Activated CD4-positive, alpha-beta T cell treated with anti-CD3 and anti-CD28 coated beads for 24 hours (primary cell): ENCODE data around the gene ARHGAP15.

ENCODE experiments used
- DNase-seq, 2 donors: peaks; one replicate each; pipeline ENCODE4 v3.0.0-alpha.2; 2020; ENCODE audit warnings: low read depth in 2 of 2

Gene ARHGAP15

DNA sequence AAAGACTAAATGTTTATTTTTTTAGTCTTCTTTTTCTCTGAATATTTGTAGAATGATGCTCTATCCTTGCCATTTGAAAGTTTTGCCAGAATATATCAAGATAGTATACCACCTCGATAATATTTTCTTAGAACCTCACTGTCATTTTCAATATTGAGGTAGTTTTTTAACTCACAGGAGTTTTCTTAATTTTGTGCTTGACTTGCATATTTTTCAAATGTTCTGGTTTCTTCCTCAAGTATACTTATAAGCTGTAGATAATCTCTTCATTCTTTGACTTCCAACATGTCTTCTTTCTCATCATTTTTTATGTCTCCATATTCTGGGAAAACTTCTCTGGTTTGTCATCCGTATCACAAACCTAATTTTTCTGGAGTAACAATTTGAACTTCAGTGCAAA, 559.6 kb downstream of the ARHGAP15 start:
- DNase-seq, result no peak

GRCh38 chr2:143689541-143689940, 560.3 kb downstream of the ARHGAP15 start:
- DNase-seq, result no peak

- no peak for DNase-seq
Measured at GRCh38 chr2:143690235-143690634, 561.0 kb downstream of the ARHGAP15 start.

GRCh38 chr2:143691121-143691520, 561.9 kb downstream of the ARHGAP15 start:
- DNase-seq, result no peak

GRCh38 chr2:143692162-143692561, 562.9 kb downstream of the ARHGAP15 start:
- no peak for DNase-seq

DNA sequence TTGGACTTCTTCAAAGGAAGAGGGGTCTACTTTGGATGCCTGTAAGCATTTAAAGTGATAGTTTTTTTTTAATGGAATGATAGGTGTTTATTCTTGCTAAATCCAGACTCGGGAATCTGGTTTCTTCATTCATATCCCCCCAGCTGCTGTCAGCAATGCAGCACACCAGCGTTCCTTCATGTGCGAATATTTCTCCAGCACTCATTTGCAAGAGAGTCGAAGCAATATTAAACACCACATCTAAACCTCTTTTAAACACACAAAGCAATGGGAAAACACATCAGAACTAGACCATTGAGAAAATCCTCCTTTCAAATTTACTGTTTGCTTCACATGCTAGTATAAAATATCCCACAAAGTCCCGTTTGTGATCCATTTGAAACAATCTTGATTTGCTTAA, 563.7 kb downstream of the ARHGAP15 start:
- DNase-seq, result no peak

GRCh38 chr2:143694335-143694734, 565.1 kb downstream of the ARHGAP15 start:
- no peak for DNase-seq

DNA sequence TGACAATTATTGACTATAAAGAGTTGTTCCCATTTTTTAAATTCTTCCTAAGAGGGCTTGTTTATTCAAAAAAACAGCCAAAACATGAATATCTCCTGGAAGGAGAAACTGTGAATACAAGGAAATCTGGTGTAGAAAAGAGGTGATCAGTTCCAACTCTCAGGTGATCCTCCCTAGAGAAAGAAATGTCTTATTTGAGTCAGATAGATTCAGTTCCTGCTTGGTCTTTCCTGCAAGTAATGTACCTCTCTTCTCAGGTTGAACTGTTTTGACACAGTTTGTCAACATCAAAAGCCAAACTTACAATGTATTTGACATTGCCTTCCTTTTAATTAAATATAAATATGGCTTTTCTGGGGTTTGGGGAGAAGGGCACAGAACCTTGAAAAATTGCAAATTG, 567.4 kb downstream of the ARHGAP15 start:
- DNase-seq, result no peak

- DNase-seq, result no peak
Measured at GRCh38 chr2:143697744-143698143, 568.5 kb downstream of the ARHGAP15 start.

DNA sequence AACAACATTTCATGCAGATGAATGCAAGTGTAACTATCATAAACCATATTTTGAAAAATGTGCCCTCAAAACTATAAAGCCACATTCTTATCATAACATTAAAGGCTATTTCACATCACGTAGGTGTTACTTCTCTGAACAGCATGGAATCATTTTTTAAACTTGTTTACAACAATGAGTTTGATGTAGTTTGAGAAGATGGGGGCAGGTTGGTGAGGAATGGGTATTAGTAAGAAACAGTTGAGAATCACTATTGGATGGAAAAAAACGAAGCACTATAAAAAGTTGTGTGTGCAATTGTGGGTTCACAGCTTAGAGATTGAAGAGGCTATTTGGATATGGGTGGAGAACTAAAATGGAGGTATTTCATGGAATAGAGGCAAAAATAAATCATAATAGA, 569.1 kb downstream of the ARHGAP15 start:
- no peak for DNase-seq

GRCh38 chr2:143698888-143699570, 569.8 kb downstream of the ARHGAP15 start:
- no peak for DNase-seq

- no peak for DNase-seq
Measured at GRCh38 chr2:143700865-143701264, 571.6 kb downstream of the ARHGAP15 start.

- no peak for DNase-seq
Measured at GRCh38 chr2:143701785-143702184, 572.6 kb downstream of the ARHGAP15 start.

DNA sequence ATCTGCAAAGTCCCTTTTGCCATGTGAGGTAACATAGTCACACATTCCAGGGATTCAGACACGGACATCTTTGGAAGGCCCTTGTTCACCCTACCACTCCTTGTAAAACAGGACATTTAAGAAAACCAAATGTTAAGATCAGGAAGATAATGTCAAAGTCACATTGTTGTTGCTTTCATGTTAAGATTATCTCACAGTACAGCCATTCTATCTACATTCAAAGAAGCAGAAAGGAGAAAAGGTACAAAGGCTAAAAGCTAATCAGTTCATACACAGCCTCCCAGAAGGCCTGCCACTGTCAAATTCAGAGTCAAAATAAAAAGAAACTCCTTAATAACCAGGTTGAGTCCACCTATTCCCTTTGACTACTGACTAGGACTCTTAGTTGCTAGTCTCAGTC, 573.7 kb downstream of the ARHGAP15 start:
- DNase-seq, result no peak

GRCh38 chr2:143704451-143705106, 575.4 kb downstream of the ARHGAP15 start:
- DNase-seq, result no peak

- DNase-seq, result no peak
Measured at GRCh38 chr2:143705108-143705707, 576.0 kb downstream of the ARHGAP15 start.

GRCh38 chr2:143706354-143706753, 577.1 kb downstream of the ARHGAP15 start:
- DNase-seq, result no peak

- no peak for DNase-seq
Measured at GRCh38 chr2:143708682-143709081, 579.5 kb downstream of the ARHGAP15 start.

GRCh38 chr2:143710196-143710595, 581.0 kb downstream of the ARHGAP15 start:
- no peak for DNase-seq

GRCh38 chr2:143710879-143711278, 581.7 kb downstream of the ARHGAP15 start:
- DNase-seq, result no peak

DNA sequence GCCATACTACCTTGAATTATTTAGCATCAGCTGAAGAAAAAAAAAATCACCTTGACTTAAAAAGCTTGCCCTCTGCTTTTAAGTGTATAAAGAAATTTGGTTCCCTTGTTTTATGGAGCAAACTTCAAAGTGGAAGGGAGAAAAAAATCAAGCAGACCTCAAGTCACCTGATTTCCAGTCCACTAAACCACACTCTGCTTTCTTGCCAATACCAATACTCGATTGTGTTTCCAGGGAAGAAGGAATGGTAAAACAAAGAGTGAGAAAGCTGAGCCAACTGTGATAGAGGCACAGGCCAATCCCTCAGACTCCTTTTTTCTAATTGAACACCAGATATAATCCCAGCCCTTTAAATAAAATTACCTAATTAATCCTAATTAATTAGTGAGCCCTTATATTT, 587.3 kb downstream of the ARHGAP15 start:
- no peak for DNase-seq

DNA sequence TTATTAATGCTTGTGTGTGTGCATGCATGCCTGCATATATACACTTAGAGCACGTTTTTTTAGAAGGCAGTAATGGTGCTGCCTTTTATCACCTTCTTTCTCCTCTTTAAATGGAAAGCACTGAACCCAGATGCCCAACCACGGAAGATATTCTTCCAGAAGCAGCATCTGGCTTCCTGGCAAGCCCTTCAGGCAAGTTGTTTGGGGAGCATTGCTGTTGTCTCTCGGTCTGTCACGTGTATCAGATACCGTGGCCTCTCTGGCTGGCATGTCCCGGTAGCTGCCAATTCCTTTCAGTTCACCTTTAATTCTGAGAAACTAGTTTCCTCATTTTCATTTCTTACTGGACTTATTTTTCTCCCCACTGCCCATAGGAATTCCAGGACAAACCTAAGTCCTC, 587.8 kb downstream of the ARHGAP15 start:
- no peak for DNase-seq

- no peak for DNase-seq
Measured at GRCh38 chr2:143717536-143718168, 588.4 kb downstream of the ARHGAP15 start.
